Activated naive CD8-positive, alpha-beta T cell treated with anti-CD3 and anti-CD28 coated beads for 36 hours (primary cell): ENCODE measurements around the gene RACK1. TPM values are rescaled to one million over a fixed set of nuclear protein-coding genes. Genes with fewer than 3 reads are reported as not detected.

ENCODE experiments used
- DNase-seq: peaks from one replicate; pipeline ENCODE4 v3.0.0; 2021
- H3K27ac Mint-ChIP-seq: one replicate; pipeline ENCODE4 v1.8.0; 2022; ENCODE audit warnings: mild to moderate bottlenecking, moderate library complexity, mixed read lengths
- H3K27me3 Mint-ChIP-seq: one replicate; pipeline ENCODE4 v1.8.0; 2022; ENCODE audit warnings: mild to moderate bottlenecking, mixed read lengths
- H3K36me3 Mint-ChIP-seq: one replicate; pipeline ENCODE4 v1.8.0; 2021; ENCODE audit warnings: mild to moderate bottlenecking, mixed read lengths
- H3K4me1 Mint-ChIP-seq: one replicate; pipeline ENCODE4 v1.8.0; 2021; ENCODE audit warnings: mixed read lengths
- H3K4me3 Mint-ChIP-seq: one replicate; pipeline ENCODE4 v1.8.0; 2022; ENCODE audit warnings: mild to moderate bottlenecking, moderate library complexity, mixed read lengths
- H3K9me3 Mint-ChIP-seq: one replicate; pipeline ENCODE4 v1.8.0; 2022; ENCODE audit warnings: mixed read lengths
- total RNA-seq, 2 experiments: library from RNA; stranded (reverse); gene quantifications; one replicate each; pipeline ENCODE4 v1.2.3, GENCODE V29; 2021

RACK1 gene
- total RNA-seq, 2 experiments from 2014 or later = 2,517 to 2,594 TPM

DNA sequence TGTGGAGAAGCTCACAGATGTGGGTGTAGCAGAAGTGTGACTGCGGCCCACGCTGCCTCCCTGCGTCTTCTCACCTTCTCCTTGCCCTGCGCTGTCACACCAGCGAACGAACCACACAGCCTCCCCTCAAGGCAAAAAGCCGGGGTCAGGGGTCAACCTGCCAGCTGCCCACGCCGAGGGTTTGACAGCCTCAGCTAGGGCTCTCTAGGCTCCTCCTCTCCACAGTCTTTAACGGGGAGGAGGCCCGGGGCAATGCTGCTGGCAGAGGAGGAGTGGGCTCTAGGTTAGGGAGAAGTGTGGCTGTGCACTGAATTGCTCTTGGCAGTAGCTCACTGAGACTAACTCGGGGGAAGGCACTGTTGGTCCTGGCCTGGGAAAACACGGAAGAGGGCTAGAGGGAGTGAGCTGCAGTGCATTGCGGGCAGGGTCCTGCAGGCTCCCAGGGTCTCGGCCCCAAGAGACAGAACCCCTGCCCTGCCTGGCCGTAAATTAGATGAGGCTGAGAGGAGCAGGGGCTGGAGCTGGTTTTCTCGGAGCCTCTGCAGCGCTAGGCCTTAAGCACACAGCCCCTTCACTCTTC, 21.5 kb upstream of the RACK1 start:
- Mint-ChIP-seq H3K4me3 (no peak overlapping the region), H3K27me3 (no peaks in the 10 kb centered on the region), H3K27ac (no peak overlapping the region), H3K9me3 (no peaks in the 10 kb centered on the region), H3K36me3 (peaks cover 13% of the 10 kb centered on the region), H3K4me1 (no peaks in the 10 kb centered on the region)
- DNase-seq = no peak

DNA sequence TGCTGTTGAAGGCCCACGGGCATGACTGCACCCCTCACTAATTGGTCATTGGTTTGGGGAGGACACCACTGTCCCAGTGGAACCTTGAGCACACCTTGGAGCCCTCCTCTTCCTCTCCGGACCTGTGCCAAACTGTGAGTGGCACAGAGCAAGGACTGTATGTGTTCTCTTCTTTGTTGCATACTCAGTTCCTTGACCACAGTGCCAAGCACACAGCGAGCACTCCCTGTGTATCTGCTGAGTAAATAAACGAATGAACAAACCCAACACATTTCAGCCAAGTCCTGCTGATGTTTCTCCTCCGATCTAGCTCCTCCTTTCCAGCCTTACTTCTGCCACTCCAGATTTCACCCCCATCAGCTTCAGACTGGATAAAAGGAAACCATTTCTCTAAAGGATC, 19.9 kb upstream of the RACK1 start:
- H3K27ac Mint-ChIP-seq = peak overlapping the region; percentile 49
- H3K9me3 Mint-ChIP-seq = no peaks in the 10 kb centered on the region
- peaks cover 16% of the 10 kb centered on the region for H3K36me3 Mint-ChIP-seq
- no peaks in the 10 kb centered on the region for H3K27me3 Mint-ChIP-seq
- DNase-seq = no peak
- H3K4me3 Mint-ChIP-seq = no peak overlapping the region
- peaks cover 7% of the 10 kb centered on the region for H3K4me1 Mint-ChIP-seq

DNA sequence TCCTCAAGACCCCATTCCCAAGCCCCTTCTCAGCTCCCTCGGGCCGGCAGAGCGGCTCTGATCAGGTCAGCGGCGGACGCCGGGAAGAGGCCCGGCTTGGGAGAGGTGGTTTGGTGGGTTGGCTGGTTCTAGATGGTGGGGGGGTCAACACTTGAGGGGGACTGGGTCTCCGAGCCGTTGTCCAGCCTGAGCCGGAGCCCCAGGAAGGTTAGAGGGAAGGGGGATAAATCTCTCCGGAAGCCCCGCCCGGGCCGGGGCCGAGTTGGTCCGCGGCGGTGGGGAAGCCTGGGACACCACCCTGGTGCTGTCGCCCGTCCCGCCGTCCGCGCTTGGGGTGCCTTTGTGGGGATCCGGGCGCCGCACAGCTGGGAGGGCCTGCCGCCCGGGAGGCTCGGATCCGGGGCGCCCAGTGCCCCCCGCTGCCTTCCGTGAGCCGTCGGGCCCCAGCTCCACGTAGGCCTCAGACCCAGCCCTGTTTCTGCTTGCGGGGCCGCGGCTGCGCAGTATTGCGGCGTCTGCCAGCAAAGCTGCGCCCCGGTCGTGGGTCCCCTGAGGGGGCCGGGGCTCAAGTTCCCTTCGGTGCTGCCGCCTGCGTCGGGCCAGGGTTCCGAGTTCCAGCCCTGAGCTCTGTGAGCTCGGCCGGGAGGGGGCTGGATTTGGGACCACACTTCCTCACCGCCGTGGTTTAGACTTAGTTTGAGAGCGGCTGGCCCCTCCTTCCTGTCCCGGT, 17.8 kb upstream of the RACK1 start:
- Mint-ChIP-seq H3K4me3 (peak overlapping the region; percentile 93), H3K27me3 (no peaks in the 10 kb centered on the region), H3K36me3 (peaks cover 31% of the 10 kb centered on the region), H3K9me3 (no peaks in the 10 kb centered on the region), H3K4me1 (peaks cover 22% of the 10 kb centered on the region), H3K27ac (peak overlapping the region; percentile 92)
- peak; percentile 77 for DNase-seq

DNA sequence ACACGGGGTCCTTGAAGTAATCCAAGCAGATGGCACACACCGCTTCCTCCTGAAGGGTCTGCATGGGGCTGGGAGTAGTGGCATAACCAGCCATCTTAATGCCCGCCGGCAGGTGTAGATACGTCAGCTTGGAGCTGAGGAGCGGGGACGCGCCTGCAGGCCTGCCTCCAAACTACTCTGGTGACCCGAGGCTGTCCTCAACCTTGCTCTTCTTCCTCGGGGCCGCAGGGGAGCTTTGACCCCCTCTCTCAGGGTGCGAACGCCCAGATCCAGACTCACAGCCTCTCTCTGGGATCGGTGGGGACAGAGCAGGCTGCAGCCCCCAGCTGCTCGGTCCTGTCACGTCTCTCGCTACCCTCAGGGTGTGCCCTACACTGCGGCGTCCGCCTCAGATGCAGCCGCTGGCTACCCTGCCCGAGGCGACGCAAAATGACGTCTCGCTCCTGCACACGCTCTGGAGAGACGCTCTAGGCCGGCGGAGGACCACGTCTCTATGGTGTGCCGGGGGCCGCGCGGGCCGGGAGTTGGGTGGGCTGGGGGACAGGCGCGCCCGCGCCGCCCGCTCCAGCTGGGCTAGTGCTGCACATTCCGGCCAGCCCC, 17.1 kb upstream of the RACK1 start, which contains the start of gene TRIM52:
TSS of gene TRIM52 (minus strand) at position 424 of the 600 bp plus-strand sequence. CDS start at position 94, 330 bp downstream.
- H3K27me3 Mint-ChIP-seq = no peaks in the 10 kb centered on the region
- H3K4me1 Mint-ChIP-seq = peaks cover 29% of the 10 kb centered on the region
- DNase-seq = peak; percentile 92
- H3K36me3 Mint-ChIP-seq = peaks cover 37% of the 10 kb centered on the region
- peak within 1 kb of the TSS; percentile 93 for H3K4me3 Mint-ChIP-seq
- H3K27ac Mint-ChIP-seq = peak within 1 kb of the TSS; percentile 92
- no peaks in the 10 kb centered on the region for H3K9me3 Mint-ChIP-seq

DNA sequence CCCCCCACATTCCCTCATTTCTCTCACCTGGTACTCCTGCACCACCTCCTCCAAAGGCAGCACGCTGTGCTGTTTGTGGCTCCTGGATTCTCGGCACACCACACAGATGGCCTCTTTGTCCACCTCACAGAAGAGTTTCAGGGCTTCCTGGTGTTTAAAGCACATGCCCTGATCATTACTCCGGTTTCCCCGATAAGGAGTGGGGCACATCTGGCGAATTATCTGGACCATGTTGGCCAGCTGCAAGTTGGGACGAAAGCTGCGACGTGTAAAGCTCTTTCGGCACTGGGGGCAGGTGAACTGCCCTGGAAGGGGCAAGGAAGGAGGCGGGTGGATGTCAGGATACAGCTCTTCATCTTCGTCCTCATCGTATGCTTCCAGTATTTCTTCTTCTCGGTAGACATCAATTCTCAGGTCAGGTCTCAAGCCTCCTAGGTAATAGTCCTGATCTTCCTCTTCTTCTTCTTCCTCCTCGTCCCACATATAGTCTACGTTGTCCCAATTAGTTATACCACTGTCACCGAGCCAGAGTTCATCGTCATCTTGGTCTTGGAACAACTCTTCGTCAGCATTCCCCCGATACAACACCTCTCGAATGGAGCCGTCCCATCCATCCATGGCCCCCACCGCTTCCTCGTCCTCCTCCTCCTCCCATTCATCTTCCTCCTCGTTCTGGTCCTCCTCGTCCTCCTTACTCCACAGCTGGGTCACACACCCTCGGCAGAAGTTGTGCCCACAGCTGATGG, 16.4 kb upstream of the RACK1 start:
- peaks cover 34% of the 10 kb centered on the region for H3K4me1 Mint-ChIP-seq
- H3K36me3 Mint-ChIP-seq = peaks cover 43% of the 10 kb centered on the region
- H3K27ac Mint-ChIP-seq = peak overlapping the region; percentile 92

DNA sequence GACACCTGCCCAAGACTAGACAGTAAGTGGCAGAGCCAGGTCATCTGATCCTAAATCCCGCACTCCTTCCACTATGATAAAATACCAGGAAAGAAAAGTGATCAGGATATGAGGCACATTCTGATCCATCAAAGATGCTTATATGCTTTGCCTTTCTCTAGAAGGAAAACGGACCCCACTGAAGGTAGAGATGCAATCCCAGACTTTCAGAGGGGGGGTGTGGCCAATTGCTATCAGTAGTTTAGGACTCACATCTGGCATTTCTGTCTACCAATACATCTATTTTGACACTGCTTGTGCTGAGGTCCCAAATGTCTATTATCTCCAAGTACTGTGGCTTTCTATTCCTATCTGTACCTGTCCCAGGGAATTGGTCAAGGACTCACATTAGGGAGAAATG, 15.6 kb upstream of the RACK1 start:
- Mint-ChIP-seq H3K4me1 (peaks cover 42% of the 10 kb centered on the region), H3K27ac (no peak overlapping the region)

More for the DNA sequence above, 16.4 kb upstream of the RACK1 start:
- H3K9me3 Mint-ChIP-seq = no peaks in the 10 kb centered on the region
- H3K27me3 Mint-ChIP-seq = no peaks in the 10 kb centered on the region
- no peak for DNase-seq
- H3K4me3 Mint-ChIP-seq = peak overlapping the region; percentile 93

DNA sequence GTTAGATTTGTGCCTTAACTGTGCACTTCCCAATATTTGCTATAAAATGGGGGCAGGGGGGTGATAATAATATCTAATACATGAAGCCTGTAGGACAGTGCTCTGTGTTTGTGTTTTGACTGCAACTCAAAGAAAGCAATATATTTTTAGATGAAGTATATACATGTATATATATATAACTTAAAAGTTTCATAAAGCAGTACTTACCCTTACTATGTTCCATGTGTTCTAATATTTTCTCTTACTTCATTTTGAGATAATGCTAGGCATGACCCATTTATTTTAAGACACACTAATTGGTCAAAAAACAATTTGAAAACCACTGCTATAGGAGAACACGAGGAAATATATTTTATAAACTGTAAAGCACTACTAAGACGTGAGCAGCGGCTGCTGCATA, 14.9 kb upstream of the RACK1 start:
- Mint-ChIP-seq H3K4me1 (peaks cover 45% of the 10 kb centered on the region), H3K9me3 (no peaks in the 10 kb centered on the region), H3K36me3 (peaks cover 49% of the 10 kb centered on the region), H3K27ac (no peak overlapping the region), H3K27me3 (no peaks in the 10 kb centered on the region), H3K4me3 (peak overlapping the region; percentile 93)
- no peak for DNase-seq

More for the DNA sequence above, 15.6 kb upstream of the RACK1 start:
- Mint-ChIP-seq H3K4me3 (peak overlapping the region; percentile 93), H3K9me3 (no peaks in the 10 kb centered on the region), H3K36me3 (peaks cover 49% of the 10 kb centered on the region), H3K27me3 (no peaks in the 10 kb centered on the region)
- DNase-seq = no peak

DNA sequence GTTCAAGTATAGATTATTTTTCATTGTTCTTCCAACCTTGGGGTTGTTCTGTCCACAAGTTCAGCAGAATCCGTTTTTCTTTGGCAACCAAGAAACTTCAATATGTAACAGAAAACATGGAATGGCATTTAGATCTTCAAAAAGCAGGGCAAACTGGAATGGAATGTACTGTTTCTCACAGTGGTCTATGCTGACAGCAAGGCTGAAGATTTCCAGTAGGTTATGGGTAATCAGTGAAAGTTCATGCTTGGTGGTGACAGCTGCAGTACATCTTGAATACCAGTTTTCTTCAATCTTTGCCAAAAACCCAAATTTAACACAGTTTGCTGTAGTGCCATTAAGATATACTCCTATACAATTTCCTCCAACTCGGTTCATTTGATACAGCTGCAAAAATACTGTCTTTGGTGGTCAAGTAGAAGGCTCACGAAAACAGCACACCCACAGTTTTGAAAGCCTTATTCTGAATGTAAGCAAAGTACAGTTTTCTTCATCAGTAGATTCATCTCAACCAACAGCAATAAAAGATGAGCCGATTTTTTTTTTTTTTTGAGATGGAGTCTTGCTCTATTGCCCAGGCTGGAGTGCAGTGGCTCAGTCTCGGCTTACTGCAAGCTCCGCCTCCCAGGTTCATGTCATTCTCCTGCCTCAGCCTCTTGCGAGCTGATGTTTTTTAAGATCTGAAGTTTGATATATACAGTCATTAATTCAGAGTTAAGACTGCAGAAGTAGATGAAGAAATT, 12.3 kb upstream of the RACK1 start:
- Mint-ChIP-seq H3K9me3 (no peaks in the 10 kb centered on the region), H3K27me3 (no peaks in the 10 kb centered on the region), H3K4me1 (peaks cover 54% of the 10 kb centered on the region), H3K4me3 (no peak overlapping the region), H3K36me3 (peaks cover 52% of the 10 kb centered on the region), H3K27ac (no peak overlapping the region)
- no peak for DNase-seq

DNA sequence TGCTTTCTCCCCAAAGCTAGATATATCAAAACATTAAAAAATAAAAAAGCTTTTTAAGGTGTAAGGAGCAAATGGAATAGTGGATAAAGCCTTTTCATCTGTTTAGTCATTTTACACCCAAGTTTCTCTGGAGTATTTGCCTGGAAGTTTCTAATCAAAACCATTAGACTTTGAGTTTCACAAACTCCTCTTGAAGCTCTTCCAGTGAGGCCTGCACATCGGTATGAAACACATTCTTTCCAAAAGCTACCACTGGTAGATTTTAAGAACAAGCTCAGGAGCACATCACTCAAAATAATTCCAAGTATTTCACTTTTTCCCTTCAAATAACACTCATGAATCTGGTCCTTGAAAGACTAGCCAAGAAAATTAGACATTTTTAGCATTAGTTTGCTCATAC, 11.6 kb upstream of the RACK1 start:
- H3K4me1 Mint-ChIP-seq = peaks cover 59% of the 10 kb centered on the region
- H3K27me3 Mint-ChIP-seq = no peaks in the 10 kb centered on the region
- peaks cover 54% of the 10 kb centered on the region for H3K36me3 Mint-ChIP-seq
- H3K4me3 Mint-ChIP-seq = no peak overlapping the region
- DNase-seq = no peak
- no peak overlapping the region for H3K27ac Mint-ChIP-seq
- no peaks in the 10 kb centered on the region for H3K9me3 Mint-ChIP-seq

DNA sequence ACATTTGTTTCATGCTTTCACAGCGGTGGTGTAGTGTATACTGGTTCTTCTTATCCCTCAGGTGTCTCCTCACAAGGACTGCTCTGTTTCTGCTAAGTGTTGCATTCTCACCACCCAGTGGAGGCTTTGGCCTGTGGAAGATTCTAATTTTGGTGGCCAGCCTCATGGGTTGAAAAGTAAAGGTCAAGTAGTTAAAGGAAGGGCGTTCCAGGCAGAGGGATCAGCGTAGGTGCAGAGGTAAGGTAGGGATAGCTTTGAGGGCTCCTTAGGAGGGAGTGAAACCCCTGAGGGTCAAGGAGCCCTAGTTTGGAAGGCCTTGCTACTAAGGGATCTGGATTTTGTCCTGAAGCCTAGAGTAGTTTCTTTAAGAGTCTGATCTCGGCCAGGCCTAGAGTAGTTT, 4.6 kb upstream of the RACK1 start:
- no peak for DNase-seq
- Mint-ChIP-seq H3K9me3 (no peaks in the 10 kb centered on the region), H3K36me3 (peaks cover 43% of the 10 kb centered on the region), H3K4me1 (peaks cover 53% of the 10 kb centered on the region), H3K4me3 (peak overlapping the region; percentile 95), H3K27me3 (no peaks in the 10 kb centered on the region), H3K27ac (peak overlapping the region; percentile 90)

DNA sequence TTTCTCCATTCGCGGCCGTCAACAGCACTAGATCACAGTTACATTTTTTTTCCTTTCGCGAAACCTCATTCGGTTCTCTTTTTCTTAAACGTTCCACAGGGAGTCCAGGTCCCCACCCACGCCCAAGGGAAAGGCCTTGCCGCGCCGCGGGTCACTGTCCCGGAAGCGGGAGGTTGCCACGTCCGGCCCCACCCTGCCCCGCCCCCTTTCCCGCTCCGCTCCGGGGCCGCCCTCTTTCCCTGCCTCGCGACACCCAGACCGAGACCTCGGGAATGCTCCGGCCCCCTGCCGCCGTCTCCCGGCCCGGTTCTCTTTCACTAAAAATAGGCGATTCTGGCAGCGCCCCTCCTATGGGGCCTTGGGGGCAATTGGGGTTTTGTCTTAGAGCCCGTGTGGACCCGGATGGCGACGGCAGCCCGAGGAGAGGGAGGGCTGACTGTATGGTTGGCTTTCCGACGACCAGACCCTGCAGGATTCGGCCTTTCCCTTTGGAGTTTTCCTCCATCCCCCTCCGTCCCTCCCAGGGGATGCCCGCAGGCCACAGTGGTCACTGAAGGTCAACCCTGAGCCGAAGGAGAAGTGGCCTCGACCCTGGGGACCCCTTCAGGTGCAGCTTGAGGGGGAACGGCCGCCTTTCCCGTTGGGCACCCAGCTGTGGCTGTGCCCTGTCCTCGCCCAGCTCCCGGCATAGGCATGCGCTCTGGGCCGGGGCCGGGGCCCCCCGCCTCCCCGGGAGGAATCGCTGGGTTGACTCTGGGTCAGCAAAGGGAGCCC, 2.8 kb upstream of the RACK1 start:
- H3K4me3 Mint-ChIP-seq = peak overlapping the region; percentile 95
- peak; percentile 87 for DNase-seq
- peaks cover 6% of the 10 kb centered on the region for H3K27me3 Mint-ChIP-seq
- peaks cover 58% of the 10 kb centered on the region for H3K36me3 Mint-ChIP-seq
- no peaks in the 10 kb centered on the region for H3K9me3 Mint-ChIP-seq
- peak overlapping the region; percentile 99 for H3K27ac Mint-ChIP-seq
- peaks cover 54% of the 10 kb centered on the region for H3K4me1 Mint-ChIP-seq

DNA sequence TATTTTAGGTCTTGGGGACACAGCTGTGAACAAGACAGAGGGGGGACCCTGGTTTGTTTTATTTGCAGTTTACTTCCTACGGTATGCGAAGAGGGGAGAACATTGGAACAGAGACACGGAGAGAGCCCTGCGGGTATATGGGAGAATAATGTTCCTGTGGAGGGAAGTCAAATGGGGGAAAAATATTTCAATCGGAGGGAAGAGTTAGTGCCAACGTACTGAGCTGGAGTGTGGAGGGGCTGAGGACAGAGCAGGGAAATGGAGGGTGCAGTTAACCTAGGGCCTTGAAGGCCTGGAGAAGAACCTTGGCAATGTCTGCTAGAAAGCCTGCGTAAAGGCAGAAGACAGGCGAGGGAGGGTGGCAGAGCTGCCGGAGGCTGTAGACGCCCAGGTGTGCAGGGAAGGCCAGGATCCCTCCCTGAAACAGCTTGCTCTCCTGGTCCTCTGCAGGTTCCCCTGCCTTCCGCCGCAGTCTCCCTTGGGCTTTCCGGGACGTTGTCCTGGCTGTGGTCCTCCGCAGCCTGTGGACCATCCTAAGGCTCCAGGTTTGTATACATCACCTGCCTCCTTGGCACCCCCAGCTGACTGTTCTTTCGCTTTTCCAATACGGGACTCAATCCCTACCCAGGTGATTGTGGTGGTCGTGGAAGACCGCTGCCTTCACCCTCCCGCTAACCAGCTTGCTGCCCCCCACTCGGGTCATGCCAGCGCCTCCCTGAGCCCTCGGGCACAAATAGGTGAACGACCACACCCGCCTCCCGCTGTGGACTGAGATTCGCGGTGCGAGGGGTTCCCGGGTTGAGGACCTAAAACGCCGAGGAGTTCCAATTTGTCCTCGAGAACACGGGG, 1.9 kb upstream of the RACK1 start:
- Mint-ChIP-seq H3K4me3 (peak overlapping the region; percentile 95), H3K27ac (peak overlapping the region; percentile 99), H3K9me3 (no peaks in the 10 kb centered on the region), H3K4me1 (peaks cover 54% of the 10 kb centered on the region), H3K27me3 (peaks cover 10% of the 10 kb centered on the region), H3K36me3 (peaks cover 64% of the 10 kb centered on the region)
- DNase-seq = no peak

DNA sequence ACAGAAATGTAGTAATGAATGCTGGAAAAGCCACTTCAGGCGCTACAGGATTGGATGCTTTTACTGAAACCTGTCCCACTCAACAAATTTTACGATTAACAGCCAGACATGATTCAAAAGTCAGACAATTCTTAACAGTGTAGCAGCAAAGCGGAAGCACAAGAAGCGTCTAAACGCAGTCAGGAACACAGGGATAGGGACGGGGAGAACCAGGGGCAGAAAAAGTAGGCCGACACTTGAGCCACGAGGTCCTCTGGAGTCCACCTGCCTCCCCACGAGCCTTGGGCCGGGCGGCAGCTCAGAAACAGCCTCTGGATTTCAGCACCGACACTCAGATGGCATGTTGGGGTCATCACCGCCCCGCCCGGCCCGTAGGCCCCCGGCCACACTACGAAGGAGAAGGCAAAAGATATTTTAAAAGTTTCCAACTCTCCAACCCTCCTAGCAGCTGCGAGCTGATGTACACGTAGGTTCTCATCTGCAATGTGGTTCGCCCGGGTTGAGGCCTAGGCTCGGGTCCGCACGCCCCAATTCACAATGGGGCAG, 615 bp downstream of the RACK1 start:
- no peak for DNase-seq
- Mint-ChIP-seq H3K27me3 (peaks cover 14% of the 10 kb centered on the region), H3K27ac (peak overlapping the region; percentile 99), H3K4me1 (peaks cover 44% of the 10 kb centered on the region), H3K36me3 (peaks cover 67% of the 10 kb centered on the region), H3K9me3 (no peaks in the 10 kb centered on the region), H3K4me3 (peak overlapping the region; percentile 99)
